Brain pericyte (primary cell): Measurements from ENCODE around the gene TTC33.
"Not testable (repeated sequence)": the region's sequence is repeated elsewhere in the genome, so short reads cannot be mapped to it uniquely, and the experiment has no call there.

ENCODE experiments used
- DNase-seq: peaks from one replicate; pipeline ENCODE4 v3.0.0-alpha.2; 2012; ENCODE audit warnings: low read depth, low spot score

The TTC33 gene

GRCh38 chr5:40780199-40780598 is 24.4 kb upstream of the TTC33 start:
- no peak for DNase-seq

GRCh38 chr5:40779561-40779960 is 23.8 kb upstream of the TTC33 start:
- DNase-seq, result no peak

- DNase-seq, result no peak
These were observed 22.4 kb upstream of the TTC33 start for GRCh38 chr5:40778133-40778532.

- DNase-seq, result no peak
These were observed 20.9 kb upstream of the TTC33 start for GRCh38 chr5:40776658-40776977.

- DNase-seq, result no peak
These were observed 20.3 kb upstream of the TTC33 start for GRCh38 chr5:40775846-40776657.

DNA sequence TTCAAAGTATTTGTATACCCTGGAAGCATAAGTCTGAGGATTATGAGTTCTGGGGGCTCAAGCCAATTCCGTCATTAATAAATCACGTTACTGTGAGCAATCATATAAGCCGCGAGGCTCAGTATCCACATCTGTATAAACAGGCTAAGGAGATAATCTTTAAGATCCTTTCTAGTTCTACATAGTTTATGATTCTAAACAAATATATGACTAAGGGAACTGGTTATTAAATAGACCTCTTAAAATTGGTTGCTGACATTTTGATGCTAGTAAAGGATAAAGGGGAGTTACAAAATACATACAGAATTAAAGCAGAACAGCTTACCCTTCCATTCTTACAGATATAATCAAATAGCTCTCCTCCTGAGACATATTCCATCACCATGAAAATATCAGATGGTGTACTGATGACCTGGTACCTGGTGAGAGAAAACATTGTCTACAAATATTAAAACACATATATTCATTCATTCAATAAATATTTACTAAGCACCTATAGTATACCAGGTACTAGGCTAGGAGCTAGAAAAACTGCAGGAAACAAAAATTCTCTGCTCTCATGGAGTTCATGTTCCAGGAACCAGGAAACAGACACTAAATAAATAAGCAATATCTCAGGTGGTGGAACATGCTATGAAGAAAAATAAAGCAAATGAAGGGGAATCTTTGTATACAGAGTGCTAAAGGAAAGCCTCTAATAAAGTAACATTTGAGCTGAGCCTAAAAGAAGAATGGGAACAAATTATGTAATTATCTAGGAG is 19.5 kb upstream of the TTC33 start:
- no peak for DNase-seq

- no peak for DNase-seq
These were observed 18.9 kb upstream of the TTC33 start for GRCh38 chr5:40774623-40775022.

- no peak for DNase-seq
These were observed 15.0 kb upstream of the TTC33 start for GRCh38 chr5:40770764-40771163.

GRCh38 chr5:40762705-40763104 is 6.9 kb upstream of the TTC33 start:
- no peak for DNase-seq

GRCh38 chr5:40757400-40757799 is 1.6 kb upstream of the TTC33 start:
- DNase-seq, result no peak

DNA sequence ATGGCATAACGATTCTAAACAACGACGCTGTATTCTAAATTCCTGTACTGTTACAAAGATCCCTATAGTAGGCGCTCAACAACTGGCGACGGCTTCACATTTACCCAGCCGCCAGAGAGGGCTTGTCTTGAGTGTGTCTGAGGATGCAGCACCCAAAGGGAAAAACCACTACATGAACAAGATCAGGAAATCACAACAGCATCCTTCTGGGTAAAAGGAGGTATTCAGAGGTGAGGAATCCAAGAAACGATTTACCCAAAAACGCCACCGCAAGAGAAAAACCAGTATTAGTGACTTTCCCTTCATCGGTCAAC is 711 bp downstream of the TTC33 start:
- DNase-seq, result no peak

DNA sequence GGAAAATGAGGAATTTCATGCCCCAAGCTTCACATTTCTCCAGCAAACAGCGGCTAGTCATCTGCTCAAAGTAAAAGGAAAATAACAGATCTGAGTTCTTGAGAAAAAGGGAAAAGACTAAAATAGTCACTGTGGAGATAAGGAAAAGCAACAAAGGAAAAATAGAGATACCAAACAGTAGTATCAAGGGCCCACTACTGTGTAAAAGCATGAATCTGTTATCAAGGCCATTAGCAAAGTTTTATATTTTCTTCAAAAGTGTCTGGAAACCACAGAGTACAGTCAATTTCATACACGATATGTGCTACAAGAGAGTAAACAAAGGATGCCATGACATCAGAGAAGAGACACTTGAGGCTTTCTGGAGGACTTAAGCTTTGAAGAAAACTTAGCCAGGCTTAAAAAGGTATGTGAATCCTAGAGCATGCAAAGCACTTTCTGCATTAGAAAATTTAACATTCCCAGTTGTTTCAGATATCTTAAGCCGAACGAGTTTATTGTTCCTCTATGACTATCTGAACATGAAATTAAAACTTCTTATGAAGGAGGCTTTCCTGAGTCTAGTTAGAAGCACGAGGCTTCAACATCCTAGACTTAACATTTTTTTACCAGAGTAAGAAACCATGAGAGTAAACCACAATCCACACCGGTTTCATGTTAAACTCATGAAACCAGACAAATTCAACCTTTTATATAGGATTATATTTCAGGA is 1.2 kb downstream of the TTC33 start:
- DNase-seq, result no peak

GRCh38 chr5:40746703-40747102 is 9.1 kb downstream of the TTC33 start:
- DNase-seq, result no peak

- no peak for DNase-seq
These were observed 12.0 kb downstream of the TTC33 start for GRCh38 chr5:40743771-40744170.

DNA sequence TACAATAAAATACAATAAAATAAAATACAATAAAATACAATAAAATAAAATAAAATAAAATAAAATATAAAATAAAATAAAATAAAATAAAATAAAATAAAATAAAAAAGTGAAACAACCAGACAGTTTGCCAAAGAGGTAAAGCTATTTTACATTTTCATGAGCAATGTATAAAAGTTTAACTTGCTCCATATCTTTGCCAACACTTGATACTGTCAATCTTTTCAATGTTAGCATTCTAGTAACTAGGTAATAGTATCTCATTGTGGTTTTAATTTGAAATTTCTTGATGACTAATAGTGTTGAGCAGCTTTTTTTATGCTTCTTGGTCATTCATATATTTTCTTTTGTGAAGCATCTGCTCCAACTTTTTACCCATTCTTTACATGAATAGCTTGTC is 17.3 kb downstream of the TTC33 start:
- DNase-seq, result no peak

DNA sequence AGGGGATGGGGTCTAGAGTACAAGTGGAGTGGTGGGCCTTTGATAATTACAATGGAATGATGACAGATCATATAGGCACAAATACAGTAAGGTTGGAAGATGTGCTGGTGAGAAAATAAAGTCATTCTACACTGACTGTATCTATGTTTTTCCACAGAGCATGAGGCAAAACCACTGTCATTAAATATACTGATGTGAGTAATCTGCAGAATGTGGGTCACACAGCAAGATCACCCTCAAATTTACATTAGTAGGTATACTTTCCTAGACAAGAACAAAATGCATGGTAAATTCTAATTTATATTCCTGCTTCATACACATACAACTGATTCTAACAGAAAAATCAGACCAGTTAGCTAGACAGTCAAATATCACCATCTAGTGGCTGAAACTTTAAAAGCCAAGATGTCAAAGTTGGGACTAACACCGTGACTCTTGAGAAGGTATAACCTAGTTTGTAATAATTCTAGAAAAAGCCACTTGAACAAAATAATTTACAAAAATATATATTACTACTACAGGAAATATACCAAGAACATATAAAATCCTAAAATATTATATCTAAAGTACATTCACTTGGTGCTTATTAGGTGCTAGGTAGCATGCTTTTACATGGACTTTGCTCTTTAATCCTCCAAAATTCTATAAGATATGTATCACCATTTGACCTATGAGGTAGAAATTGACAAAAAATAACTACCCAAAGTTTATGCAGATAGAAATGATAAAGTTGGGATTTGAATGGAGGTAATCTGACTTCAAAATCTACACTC is 19.5 kb downstream of the TTC33 start:
- no peak for DNase-seq

DNA sequence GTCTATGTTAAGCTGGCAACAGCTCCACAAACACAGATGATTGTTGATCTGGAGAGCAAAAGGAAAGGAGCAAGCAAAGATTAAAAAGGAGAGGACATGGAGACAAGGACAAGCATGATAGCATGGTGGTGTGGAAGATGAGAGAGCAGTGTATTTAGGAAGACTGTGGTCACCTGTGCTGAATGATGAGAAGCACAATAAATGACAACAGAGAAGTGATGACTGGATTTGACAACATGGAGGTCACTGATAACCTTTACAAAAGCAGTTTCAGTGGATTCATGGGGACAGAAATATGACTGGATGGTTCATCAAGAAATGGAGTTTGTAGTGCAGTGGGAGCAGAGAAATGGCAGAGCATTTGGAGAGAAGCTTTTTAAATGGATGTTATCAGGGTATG is 20.2 kb downstream of the TTC33 start:
- no peak for DNase-seq

- no peak for DNase-seq
These were observed 20.8 kb downstream of the TTC33 start for GRCh38 chr5:40734986-40735385.

DNA sequence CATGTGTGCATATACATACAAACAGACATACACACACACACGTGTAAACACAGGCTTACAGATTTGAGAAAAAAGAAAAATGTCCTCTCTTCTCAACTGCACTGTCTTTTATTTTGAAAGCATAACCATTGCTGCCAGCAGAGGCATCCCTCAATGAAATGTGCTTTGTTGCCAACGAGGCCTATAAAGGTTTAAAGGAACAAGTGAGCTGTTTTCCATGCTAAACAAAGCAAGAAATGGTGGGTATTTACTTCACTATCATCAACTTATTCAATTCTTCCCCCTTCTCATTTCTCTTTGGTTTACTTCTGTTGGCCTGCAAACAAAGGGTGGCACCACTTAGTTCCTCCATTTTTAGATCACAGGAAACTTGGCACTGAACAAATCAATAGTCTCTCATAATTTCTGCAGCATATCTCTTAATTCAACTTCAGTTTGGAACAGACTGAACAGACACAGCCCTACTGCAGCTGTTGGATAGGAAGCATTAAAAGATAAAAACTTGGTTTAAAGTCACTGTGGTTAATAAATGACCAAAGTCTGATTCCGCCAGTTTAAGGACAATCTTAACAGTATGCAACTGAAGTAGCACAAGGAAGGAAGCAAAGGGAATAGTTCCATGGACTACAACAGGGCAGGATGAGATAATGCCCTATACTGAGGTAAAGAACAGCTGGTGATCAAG is 21.7 kb downstream of the TTC33 start:
- no peak for DNase-seq

DNA sequence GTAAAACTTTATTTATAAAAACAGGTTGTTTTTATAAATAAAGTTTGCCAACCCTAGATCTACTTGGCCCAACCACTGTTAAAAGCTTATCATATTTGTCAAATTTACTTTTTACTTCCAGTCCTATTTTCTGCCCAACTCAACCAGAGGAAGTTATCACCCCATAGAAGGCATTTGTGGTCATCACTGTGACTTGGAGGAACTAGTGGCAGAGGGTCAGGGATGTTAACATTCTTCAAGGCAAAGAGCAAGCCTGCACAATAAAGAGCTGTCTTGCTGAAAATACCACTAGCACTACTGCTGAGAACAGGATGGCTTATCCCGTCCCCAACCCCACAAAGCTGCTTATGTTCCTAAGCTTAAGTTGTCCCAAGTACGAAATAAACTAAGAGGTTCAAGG is 22.3 kb downstream of the TTC33 start:
- no peak for DNase-seq

GRCh38 chr5:40722497-40722911 is 33.3 kb downstream of the TTC33 start:
- DNase-seq, result not testable (repeated sequence)
